NCI-H1048 (cell line): ENCODE results near the gene PCYT1B.
A peak's percentile ranks its signal among the peaks of the same experiment; 100 is the strongest.
"Not testable (repeated sequence)": the region's sequence is repeated elsewhere in the genome, so short reads cannot be mapped to it uniquely, and the experiment has no call there.

Experiments
- DNase-seq: peaks from one replicate; lab custom pipeline; 2025; lab: John Stamatoyannopoulos, UW

Gene PCYT1B

GRCh38 chrX:24647257-24648058 is at the start of gene PCYT1B:
PCYT1B (minus strand) TSS chrX:24647347; CDS start chrX:24647105, 242 bp downstream.
- DNase-seq: peak; percentile 79

GRCh38 chrX:24696294-24696693 is 49.1 kb upstream of the PCYT1B start:
- no peak for DNase-seq

- no peak for DNase-seq
Measured at GRCh38 chrX:24694825-24695224, 47.7 kb upstream of the PCYT1B start.

DNA sequence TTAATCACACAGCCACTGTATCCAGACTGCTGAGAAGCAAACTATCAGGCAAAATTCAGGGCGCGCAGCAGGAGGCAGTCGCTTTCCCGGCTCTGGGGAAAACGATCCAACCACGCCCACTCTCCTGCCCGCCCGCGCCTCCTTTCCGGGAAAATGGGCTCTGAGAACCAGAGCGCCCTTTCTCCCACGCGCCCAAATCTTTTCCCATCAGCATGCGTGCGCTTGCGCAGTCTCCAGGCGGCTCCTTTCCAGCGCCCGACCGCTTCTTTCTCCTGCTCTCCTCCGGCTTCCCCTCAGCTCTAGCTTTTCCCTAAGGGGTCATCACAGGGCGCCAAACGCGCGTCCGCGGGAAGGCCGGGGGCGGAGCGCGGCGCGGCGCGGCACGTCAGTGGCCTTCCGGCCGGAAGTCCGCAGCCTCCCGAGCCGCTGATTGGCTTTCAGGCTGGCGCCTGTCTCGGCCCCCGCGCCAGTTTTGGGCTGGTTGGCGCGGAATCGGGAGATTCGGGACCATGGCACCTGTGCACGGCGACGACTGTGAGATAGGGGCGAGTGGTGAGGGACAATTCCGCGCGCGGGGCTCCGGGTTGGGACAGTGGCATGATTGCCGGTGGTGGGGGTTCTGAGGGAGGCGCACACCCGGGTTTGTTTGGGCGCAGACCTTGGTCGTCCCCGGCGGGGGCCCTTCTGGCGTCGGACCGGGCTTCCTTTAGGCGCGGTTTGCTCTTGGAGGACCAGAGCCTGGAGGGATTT is 46.5 kb upstream of the PCYT1B start, which contains the start of gene POLA1:
Gene POLA1 (plus strand): TSS at position 466 of the 750 bp plus-strand sequence. CDS start 44 bp downstream, at position 510.
- peak; percentile 82 for DNase-seq

GRCh38 chrX:24692305-24692704 is 45.2 kb upstream of the PCYT1B start:
- DNase-seq: no peak

GRCh38 chrX:24684048-24684447 is 36.9 kb upstream of the PCYT1B start:
- no peak for DNase-seq

DNA sequence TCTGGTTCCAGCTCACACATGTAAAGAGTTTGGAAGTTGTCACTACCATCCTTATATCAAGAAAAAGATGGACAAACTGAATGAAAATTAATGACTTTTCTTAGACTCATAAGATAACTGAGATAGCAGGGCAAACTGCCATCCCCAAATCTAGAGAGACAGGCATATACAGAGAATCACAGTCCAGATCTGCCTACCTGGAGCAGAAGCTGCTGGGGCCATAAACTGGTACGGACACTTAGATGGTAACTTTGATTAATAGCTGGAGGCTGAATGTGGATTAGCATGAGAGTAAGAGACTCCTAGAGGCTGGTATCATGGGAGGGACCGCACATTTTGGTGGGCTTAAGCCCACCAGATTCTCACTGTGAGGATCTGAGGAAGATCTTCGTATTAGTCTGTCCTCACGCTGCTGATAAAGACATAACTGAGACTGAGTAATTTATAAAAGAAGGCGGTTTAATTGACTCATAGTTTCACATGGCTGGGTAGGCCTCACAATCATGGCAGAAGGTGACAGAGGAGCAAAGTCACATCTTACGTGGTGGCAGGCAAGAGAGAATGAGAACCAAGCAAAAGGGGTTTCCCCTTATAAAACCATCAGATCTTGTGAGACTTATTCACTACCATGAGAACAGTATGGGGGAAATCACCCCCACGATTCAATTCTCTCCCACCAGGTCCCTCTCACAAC is 35.7 kb upstream of the PCYT1B start:
- DNase-seq: no peak

- DNase-seq: peak; percentile 0
Measured at GRCh38 chrX:24676403-24677024, 29.4 kb upstream of the PCYT1B start.

DNA sequence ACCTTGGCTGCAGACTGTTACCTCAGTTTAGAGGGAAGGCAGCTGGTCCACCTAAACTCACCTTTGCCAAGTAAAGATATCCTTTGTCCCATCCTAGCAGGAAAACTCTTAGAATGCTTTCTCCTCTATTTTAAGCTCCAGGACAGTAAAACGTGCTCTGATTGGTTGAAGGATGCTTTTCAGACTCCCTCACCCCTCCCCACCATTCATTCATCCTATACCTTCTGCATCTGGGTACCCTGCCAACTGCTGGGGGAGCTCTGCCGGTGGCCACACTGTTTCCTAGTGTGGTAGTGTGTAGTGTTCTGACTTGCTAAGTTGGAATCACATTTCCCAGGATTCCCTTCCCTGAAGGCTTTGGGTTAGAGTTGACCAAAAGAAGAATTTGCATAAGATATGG is 26.3 kb upstream of the PCYT1B start:
- DNase-seq: no peak

- DNase-seq: no peak
Measured at GRCh38 chrX:24672701-24673190, 25.6 kb upstream of the PCYT1B start.

DNA sequence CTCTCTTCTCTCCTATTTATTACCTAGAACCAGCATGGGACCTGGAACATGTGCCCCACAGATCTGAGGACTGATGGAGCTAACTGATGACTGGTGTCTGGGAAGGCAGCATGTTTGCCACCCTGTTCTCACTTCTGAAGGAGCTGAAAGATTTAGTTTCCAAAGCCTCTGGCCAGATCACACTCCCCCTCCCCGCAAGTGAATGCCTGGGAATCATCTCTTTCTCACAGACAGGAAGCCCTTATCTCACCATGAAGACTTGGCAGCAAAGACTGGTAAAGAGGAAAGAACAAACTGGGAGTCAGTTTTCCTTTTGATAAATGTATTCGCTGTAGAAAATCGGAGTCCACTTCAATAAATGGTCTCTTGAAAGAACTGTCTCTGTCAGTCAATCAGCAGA is 21.0 kb upstream of the PCYT1B start:
- DNase-seq: no peak

DNA sequence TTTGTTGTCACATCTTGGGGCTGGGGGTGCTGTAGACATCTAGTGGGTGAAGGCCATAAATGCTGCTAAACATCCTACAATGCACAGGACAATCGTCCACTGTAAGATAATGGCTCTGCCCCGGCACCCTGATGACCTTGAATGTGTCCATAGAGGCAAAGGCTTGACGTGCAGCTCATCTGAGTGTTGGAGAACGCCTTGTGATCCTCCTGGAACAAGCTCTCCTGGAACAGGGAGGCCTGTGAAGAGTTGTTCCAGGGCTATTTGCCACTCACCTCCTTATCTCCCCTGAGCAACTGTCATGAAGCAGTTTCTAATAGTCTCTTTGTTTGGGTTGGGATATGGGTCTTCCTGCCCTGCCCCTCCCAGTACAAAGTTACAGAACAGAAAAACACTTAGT is 15.2 kb upstream of the PCYT1B start:
- DNase-seq: no peak

GRCh38 chrX:24661292-24661691 is 14.1 kb upstream of the PCYT1B start:
- DNase-seq: no peak

GRCh38 chrX:24659646-24660045 is 12.5 kb upstream of the PCYT1B start:
- DNase-seq: no peak

- no peak for DNase-seq
Measured at GRCh38 chrX:24659106-24659505, 12.0 kb upstream of the PCYT1B start.

GRCh38 chrX:24658421-24658820 is 11.3 kb upstream of the PCYT1B start:
- no peak for DNase-seq

DNA sequence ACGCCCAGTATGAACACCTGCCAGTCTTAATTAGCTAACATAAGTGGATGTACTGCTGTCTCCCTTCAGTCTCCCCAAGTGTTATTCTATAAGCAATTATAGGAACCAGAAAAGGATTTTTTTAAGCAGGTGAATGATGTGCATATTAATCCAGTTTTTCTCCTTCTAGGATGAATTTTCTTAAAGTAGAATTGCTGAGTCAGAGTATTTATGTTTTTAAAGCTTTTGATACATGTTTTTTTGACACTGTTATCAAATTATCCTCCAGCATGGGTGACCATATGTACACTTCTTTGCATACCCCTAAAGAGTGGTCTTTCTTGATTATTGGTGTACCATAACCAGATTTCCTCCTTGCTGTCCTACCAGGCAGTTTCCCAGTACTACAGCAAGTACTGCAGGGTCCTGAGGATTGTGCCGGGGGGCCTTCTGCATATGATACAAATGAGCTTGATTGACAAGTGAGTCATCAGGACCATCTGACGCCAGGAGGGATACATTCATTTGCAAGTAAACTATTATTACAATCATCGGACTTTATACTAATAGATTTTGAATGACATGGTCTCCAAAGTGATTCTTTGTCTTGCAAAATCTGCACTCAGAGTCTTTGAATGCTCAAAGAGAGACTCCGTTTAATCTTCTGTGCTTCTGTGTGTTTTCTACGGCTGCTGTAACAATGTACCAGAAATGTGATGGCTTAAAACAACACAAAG is 10.7 kb upstream of the PCYT1B start:
- no peak for DNase-seq

DNA sequence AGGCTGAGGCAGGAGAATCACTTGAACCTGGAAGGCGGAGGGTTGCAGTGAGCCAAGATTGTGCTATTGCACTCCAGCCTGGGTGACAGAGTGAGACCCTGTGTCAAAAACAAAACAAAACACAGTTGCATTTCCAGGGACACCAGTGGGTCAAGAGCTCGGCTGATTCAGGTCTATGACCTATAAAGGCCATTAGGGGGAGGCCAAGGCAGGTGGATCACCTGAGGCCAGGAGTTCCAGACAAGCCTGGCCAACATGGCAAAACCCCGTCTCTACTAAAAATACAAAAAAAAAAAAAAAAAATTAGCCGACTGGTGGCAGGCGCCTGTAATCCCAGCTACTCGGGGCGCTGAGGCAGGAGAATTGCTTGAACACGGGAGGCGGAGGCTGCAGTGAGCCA is 8.5 kb upstream of the PCYT1B start:
- DNase-seq: not testable (repeated sequence)

DNA sequence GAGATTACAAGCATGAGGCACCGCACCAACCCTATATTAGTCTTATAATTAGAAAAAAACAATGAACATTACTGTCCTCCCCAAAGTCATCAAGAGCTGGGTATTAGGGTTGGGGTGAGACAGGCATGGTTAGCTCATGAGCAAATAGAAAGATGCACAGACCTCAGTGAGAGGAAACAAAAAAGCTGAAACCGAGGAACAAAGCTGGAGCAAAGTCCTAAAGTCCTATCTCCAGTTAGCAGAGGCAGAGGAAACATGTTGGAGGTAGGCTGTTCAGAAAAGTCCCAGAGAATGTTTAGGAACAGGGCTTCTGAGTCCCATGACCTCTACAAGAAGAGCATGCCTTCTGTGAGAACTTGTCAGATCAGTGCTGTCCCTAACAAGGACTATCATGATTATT is 4.6 kb upstream of the PCYT1B start:
- no peak for DNase-seq

DNA sequence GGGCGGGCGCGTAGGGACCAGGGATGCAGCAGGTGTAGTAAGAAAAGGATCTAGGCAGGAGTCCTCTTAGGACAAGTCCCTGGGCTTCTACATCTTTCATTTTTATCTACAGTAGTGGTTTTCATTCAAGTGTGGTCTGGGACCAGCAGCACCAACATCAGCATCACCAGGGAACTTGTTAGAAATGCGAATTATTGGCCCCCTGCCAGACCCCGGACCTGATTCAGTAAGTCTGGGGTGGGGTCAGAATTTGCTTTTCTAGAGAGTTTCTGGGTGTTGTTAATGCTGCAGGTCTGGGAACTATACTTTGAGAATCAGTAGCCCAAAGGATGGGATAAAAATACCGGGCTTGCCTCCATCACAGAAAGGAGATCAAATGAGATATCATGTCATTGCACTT is 1.3 kb upstream of the PCYT1B start:
- DNase-seq: no peak

- peak; percentile 80 for DNase-seq
Measured at GRCh38 chrX:24646745-24647182, 383 bp downstream of the PCYT1B start.
